Fibroblast of lung (primary cell): Measurements from ENCODE around the gene UPK3A.

ENCODE experiments used
- EZH2 ChIP-seq: IDR thresholded peaks from 2 replicates; pipeline ENCODE4 v1.5.1; 2012; ENCODE audit warnings: low read length, control low read depth, mild to moderate bottlenecking; ENCODE audit errors: missing control alignments
- TF ChIP-seq, protein P1 (sequence below), 2 donors: IDR thresholded peaks in 1 of 2; conservative IDR thresholded peaks in 1 of 2; 1 replicate in 1 of 2; 2 replicates in 1 of 2; pipeline ENCODE4 v1.5.1; 2011 to 2012; ENCODE audit warnings: low read length in 2 of 2, control low read depth in 1 of 2, inconsistent platforms in 1 of 2, low read depth in 1 of 2, mild to moderate bottlenecking in 1 of 2

DNA sequence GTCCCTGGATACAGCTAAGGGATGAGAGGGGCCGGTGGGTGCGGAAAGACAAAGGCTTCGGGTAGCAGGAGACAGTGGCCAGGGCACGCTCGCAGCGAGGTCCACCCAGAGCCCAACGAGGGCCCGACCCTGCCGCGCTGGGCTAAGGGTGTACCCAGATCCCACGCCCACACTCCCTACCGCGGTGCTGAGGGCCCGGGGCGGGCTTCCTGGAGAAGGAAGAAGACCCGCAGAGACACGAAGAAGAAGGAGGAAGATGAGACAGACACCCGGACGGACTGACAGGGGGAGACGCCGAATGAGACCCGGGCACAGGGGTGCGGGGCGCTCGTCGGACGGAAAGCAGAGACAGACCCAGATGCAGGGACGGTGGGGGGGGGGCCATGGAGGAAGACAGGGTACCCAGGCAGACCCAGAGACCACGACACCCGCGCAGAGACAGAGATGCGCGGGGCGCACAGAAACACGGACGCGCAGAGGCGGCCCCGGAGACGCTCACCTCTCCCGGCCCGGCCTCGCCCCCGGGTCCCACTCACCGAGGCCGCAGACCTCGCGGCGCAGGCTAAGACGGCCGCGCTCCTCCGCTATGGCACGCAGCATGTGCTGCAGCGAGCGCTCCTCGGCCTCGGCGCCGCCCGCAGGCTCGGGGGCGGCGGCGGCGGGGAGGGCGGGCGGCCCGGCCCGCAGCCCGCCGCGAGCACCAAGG, 44.5 kb upstream of the UPK3A start:
- TF ChIP-seq, protein P1, sequence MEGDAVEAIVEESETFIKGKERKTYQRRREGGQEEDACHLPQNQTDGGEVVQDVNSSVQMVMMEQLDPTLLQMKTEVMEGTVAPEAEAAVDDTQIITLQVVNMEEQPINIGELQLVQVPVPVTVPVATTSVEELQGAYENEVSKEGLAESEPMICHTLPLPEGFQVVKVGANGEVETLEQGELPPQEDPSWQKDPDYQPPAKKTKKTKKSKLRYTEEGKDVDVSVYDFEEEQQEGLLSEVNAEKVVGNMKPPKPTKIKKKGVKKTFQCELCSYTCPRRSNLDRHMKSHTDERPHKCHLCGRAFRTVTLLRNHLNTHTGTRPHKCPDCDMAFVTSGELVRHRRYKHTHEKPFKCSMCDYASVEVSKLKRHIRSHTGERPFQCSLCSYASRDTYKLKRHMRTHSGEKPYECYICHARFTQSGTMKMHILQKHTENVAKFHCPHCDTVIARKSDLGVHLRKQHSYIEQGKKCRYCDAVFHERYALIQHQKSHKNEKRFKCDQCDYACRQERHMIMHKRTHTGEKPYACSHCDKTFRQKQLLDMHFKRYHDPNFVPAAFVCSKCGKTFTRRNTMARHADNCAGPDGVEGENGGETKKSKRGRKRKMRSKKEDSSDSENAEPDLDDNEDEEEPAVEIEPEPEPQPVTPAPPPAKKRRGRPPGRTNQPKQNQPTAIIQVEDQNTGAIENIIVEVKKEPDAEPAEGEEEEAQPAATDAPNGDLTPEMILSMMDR (conservative IDR thresholded peaks at IDR 0.05 in 1 of 2, IDR thresholded peaks at IDR 0.05 in 1 of 2; ENCODE audit: low read depth in 1 of 2, low read length in 2 of 2): no peak
- no peak for TF ChIP-seq EZH2
